Lower lobe of right lung (tissue), 2 donors: ENCODE results near the gene TXNRD3. TPM values are rescaled to one million over a fixed set of nuclear protein-coding genes. Genes with fewer than 3 reads are reported as not detected.

Experiments
- ATAC-seq, 2 donors: fragments of 200-7000 bp; cut with Tn5 transposase; one replicate each; pipeline ENCODE4 v1.9.1; 2020 to 2022; ENCODE audit warnings: mild to moderate bottlenecking in 2 of 2, moderate library complexity in 2 of 2
- DNase-seq: peaks from one replicate; pipeline ENCODE4 v3.0.0-alpha.2; 2020
- H3K27ac ChIP-seq: fragments of 200-600 bp; one replicate; pipeline ENCODE4 v1.8.0; 2022
- H3K27me3 ChIP-seq: fragments of 200-600 bp; one replicate; pipeline ENCODE4 v1.8.0; 2022; ENCODE audit warnings: low read depth
- H3K36me3 ChIP-seq: fragments of 200-600 bp; one replicate; pipeline ENCODE4 v1.8.0; 2022; ENCODE audit warnings: mild to moderate bottlenecking
- H3K4me1 ChIP-seq: fragments of 200-600 bp; one replicate; pipeline ENCODE4 v1.8.0; 2022
- H3K4me3 ChIP-seq: fragments of 200-600 bp; one replicate; pipeline ENCODE4 v1.8.0; 2022; ENCODE audit warnings: mild to moderate bottlenecking
- H3K9me3 ChIP-seq: fragments of 200-600 bp; one replicate; pipeline ENCODE4 v1.8.0; 2022
- CTCF ChIP-seq: fragments of 200-600 bp; IDR thresholded peaks from one replicate; pipeline ENCODE4 v1.8.0; 2022; ENCODE audit warnings: antibody characterized with exemption, mild to moderate bottlenecking
- intact Hi-C: fragments of 100-400 bp; cut with DNase I; formaldehyde crosslinking; loops from one replicate; pipeline ENCODE4 v1.11.0; 2022
- total RNA-seq: library from RNA; stranded (reverse); fragmentation: NEBNext Ultra II Directional; extraction: Animal tissue kit (Norgen Biotek cat#: 25700); gene quantifications from one replicate; pipeline ENCODE4 v1.2.1, GENCODE V29; 2021
- donor health status: DM: no; HTN: yes; CAD: no; lungs with severe emphysema.

TXNRD3 gene
- total RNA-seq, 1 donor from 2014 or later, result 8.7 TPM

GRCh38 chr3:126682009-126682408, 27.1 kb upstream of the TXNRD3 start:
- TF ChIP-seq CTCF, result no peak
- H3K4me3 ChIP-seq, result no peak overlapping the region
- H3K36me3 ChIP-seq, result no peaks in the 10 kb centered on the region
- no peak for DNase-seq
- H3K27me3 ChIP-seq, result peaks cover 8% of the 10 kb centered on the region
- intact Hi-C loops, result no loop called here
- no peak overlapping the region for H3K27ac ChIP-seq
- H3K4me1 ChIP-seq, result peaks cover 8% of the 10 kb centered on the region
- ATAC-seq, result no peak
- H3K9me3 ChIP-seq, result no peaks in the 10 kb centered on the region

GRCh38 chr3:126680667-126681055, 25.7 kb upstream of the TXNRD3 start:
- peaks cover 8% of the 10 kb centered on the region for H3K27me3 ChIP-seq
- H3K27ac ChIP-seq, result no peak overlapping the region
- H3K36me3 ChIP-seq, result no peaks in the 10 kb centered on the region
- H3K4me3 ChIP-seq, result no peak overlapping the region
- H3K9me3 ChIP-seq, result no peaks in the 10 kb centered on the region
- no peak for DNase-seq
- intact Hi-C loops, result no loop called here
- ATAC-seq, result no peak
- peaks cover 8% of the 10 kb centered on the region for H3K4me1 ChIP-seq
- no peak for TF ChIP-seq CTCF

- ATAC-seq (no peak), DNase-seq (no peak)
- Histone ChIP-seq H3K36me3 (no peaks in the 10 kb centered on the region), H3K4me1 (peaks cover 8% of the 10 kb centered on the region), H3K4me3 (no peak overlapping the region), H3K27ac (no peak overlapping the region), H3K27me3 (peaks cover 8% of the 10 kb centered on the region), H3K9me3 (no peaks in the 10 kb centered on the region)
- TF ChIP-seq CTCF, result no peak
- intact Hi-C loops, result no loop called here
These were observed 25.1 kb upstream of the TXNRD3 start for GRCh38 chr3:126679831-126680666.

GRCh38 chr3:126679318-126679751, 24.4 kb upstream of the TXNRD3 start:
- DNase-seq, result peak; percentile 89
- no peaks in the 10 kb centered on the region for H3K36me3 ChIP-seq
- peak overlapping the region; percentile 1 for H3K27ac ChIP-seq
- TF ChIP-seq CTCF, result peak; percentile 99
- H3K27me3 ChIP-seq, result peaks cover 8% of the 10 kb centered on the region
- peaks cover 4% of the 10 kb centered on the region for H3K9me3 ChIP-seq
- intact Hi-C loops, result no loop called here
- H3K4me1 ChIP-seq, result peaks cover 8% of the 10 kb centered on the region
- H3K4me3 ChIP-seq, result no peak overlapping the region
- peak; percentile 93 to 96 for ATAC-seq

GRCh38 chr3:126678693-126679317, 23.9 kb upstream of the TXNRD3 start:
- no peak for TF ChIP-seq CTCF
- DNase-seq, result no peak
- peak; percentile 77 to 87 for ATAC-seq
- Histone ChIP-seq H3K4me3 (no peak overlapping the region), H3K27ac (peak overlapping the region; percentile 1), H3K9me3 (peaks cover 8% of the 10 kb centered on the region), H3K4me1 (peaks cover 8% of the 10 kb centered on the region), H3K36me3 (no peaks in the 10 kb centered on the region), H3K27me3 (peaks cover 8% of the 10 kb centered on the region)
- intact Hi-C loops, result no loop called here
